HEK293 (cell line): ENCODE data around the gene ASTN2.

ENCODE experiments used
- CTCF ChIA-PET: fragments of 350-600 bp; formaldehyde crosslinking; extraction: SDS; loops from one replicate; lab custom pipeline; 2021; ENCODE audit warnings: antibody characterized with exemption; lab: Yijun Ruan, JAX
- POLR2A ChIA-PET: fragments of 300-600 bp; formaldehyde crosslinking; extraction: SDS; loops from one replicate; lab custom pipeline; 2020; ENCODE audit warnings: antibody characterized with exemption, inconsistent platforms; lab: Yijun Ruan, JAX
- H3K27ac ChIP-seq: fragments of 200-500 bp; sonication (Bioruptor generic); 2 replicates; pipeline ENCODE4 v1.5.1; 2014; ENCODE audit warnings: low read depth, low read length, control low read depth, inconsistent platforms; ENCODE audit errors: extremely low read depth
- H3K36me3 ChIP-seq, 2 experiments: fragments of 200-500 bp in 1 of 2; sonication (Bioruptor generic) in 1 of 2; 1 replicate in 1 of 2; 2 replicates in 1 of 2; pipeline ENCODE4 v1.5.1; 2014 to 2017; ENCODE audit warnings: inconsistent platforms in 2 of 2, low read length in 2 of 2; ENCODE audit not compliant: control insufficient read depth in 2 of 2, insufficient read depth in 1 of 2
- H3K4me1 ChIP-seq: fragments of 200-500 bp; sonication (Bioruptor generic); 2 replicates; pipeline ENCODE4 v1.5.1; 2014; ENCODE audit warnings: mild to moderate bottlenecking, low read length, inconsistent platforms; ENCODE audit not compliant: control insufficient read depth, insufficient read depth
- H3K4me3 ChIP-seq: 2 replicates; pipeline ENCODE4 v1.5.1; 2011; ENCODE audit warnings: low read depth, mild to moderate bottlenecking, control low read depth, low read length, moderate library complexity
- H3K9me3 ChIP-seq: fragments of 200-500 bp; sonication (Bioruptor generic); 2 replicates; pipeline ENCODE4 v1.5.1; 2014; ENCODE audit warnings: low read depth, low read length, inconsistent platforms; ENCODE audit not compliant: control insufficient read depth, insufficient read depth
- GLIS2 ChIP-seq: fragments of 450-650 bp; formaldehyde crosslinking; IDR thresholded peaks from 2 replicates; pipeline ENCODE4 v1.5.1; 2016; ENCODE audit warnings: missing biosample characterization, missing genetic modification characterization
- HOXA7 ChIP-seq: sonication (generic); formaldehyde crosslinking; IDR thresholded peaks from 2 replicates; pipeline ENCODE4 v1.8.1; 2022; ENCODE audit warnings: missing genetic modification reagents, borderline replicate concordance
- HOXD13 ChIP-seq: sonication (generic); formaldehyde crosslinking; IDR thresholded peaks from 2 replicates; pipeline ENCODE4 v1.8.0; 2022; ENCODE audit warnings: missing genetic modification reagents, borderline replicate concordance
- PRDM1 ChIP-seq: fragments of 450-650 bp; formaldehyde crosslinking; IDR thresholded peaks from 2 replicates; pipeline ENCODE4; 2016; ENCODE audit warnings: missing biosample characterization, missing genetic modification characterization
- SETDB1 ChIP-seq: IDR thresholded peaks from one replicate; pipeline ENCODE4 v1.6.1; 2017; ENCODE audit warnings: mild to moderate bottlenecking, low read length, moderate library complexity, mixed read lengths; ENCODE audit not compliant: insufficient read length
- ZBTB6 ChIP-seq: fragments of 450-650 bp; formaldehyde crosslinking; IDR thresholded peaks from 2 replicates; pipeline ENCODE4 v1.5.1; 2017; ENCODE audit warnings: missing biosample characterization, missing genetic modification characterization
- ZNF202 ChIP-seq: fragments of 450-650 bp; formaldehyde crosslinking; IDR thresholded peaks from 2 replicates; pipeline ENCODE4 v1.5.1; 2016; ENCODE audit warnings: missing biosample characterization, missing genetic modification characterization, borderline replicate concordance
- ZNF266 ChIP-seq: fragments of 450-650 bp; formaldehyde crosslinking; IDR thresholded peaks from 2 replicates; pipeline ENCODE4 v1.5.1; 2016; ENCODE audit warnings: missing biosample characterization, missing genetic modification characterization, low read depth
- ZNF274 ChIP-seq, 2 experiments: fragments of 200-500 bp in 1 of 2; fragments of 450-650 bp in 1 of 2; sonication (Bioruptor generic) in 1 of 2; formaldehyde crosslinking in 1 of 2; IDR thresholded peaks; 2 replicates each; pipeline versions ENCODE4 v1.5.1 to v1.6.1; 2014 to 2016; ENCODE audit warnings: borderline replicate concordance in 1 of 2, inconsistent platforms in 1 of 2, low read length in 1 of 2, missing biosample characterization in 1 of 2, missing genetic modification characterization in 1 of 2
- ZNF311 ChIP-seq: fragments of 450-650 bp; formaldehyde crosslinking; IDR thresholded peaks from 2 replicates; pipeline ENCODE4 v1.5.1; 2017; ENCODE audit warnings: missing biosample characterization, missing genetic modification characterization, borderline replicate concordance
- ZNF560 ChIP-seq: fragments of 450-650 bp; formaldehyde crosslinking; IDR thresholded peaks from 2 replicates; pipeline ENCODE4 v1.5.1; 2017; ENCODE audit warnings: missing biosample characterization, missing genetic modification characterization, borderline replicate concordance
- ZNF626 ChIP-seq: fragments of 450-650 bp; sonication (Bioruptor Pico); formaldehyde crosslinking; IDR thresholded peaks from 2 replicates; pipeline ENCODE4 v1.5.1; 2018; ENCODE audit warnings: missing biosample characterization, missing genetic modification characterization, inconsistent platforms
- ZNF707 ChIP-seq: fragments of 450-650 bp; formaldehyde crosslinking; IDR thresholded peaks from 2 replicates; pipeline ENCODE4 v1.5.1; 2016; ENCODE audit warnings: missing biosample characterization, missing genetic modification characterization
- ZNF843 ChIP-seq: fragments of 450-650 bp; formaldehyde crosslinking; IDR thresholded peaks from 2 replicates; pipeline ENCODE4 v1.5.1; 2016; ENCODE audit warnings: missing biosample characterization, missing genetic modification characterization
- TF ChIP-seq, protein P1 (sequence below): fragments of 450-650 bp; formaldehyde crosslinking; IDR thresholded peaks from 2 replicates; pipeline ENCODE4 v1.5.1; 2017; ENCODE audit warnings: missing biosample characterization, mild to moderate bottlenecking, missing genetic modification characterization, moderate library complexity
- TF ChIP-seq, protein P2 (sequence below): fragments of 450-650 bp; formaldehyde crosslinking; IDR thresholded peaks from 2 replicates; pipeline ENCODE4 v1.5.1; 2017; ENCODE audit warnings: missing biosample characterization, missing genetic modification characterization
- TF ChIP-seq, protein P3 (sequence below): fragments of 450-650 bp; IDR thresholded peaks from 2 replicates; pipeline ENCODE4 v1.5.1; 2018; ENCODE audit warnings: missing biosample characterization, missing genetic modification characterization
- TF ChIP-seq, protein P4 (sequence below): fragments of 450-650 bp; formaldehyde crosslinking; IDR thresholded peaks from 2 replicates; pipeline ENCODE4 v1.5.1; 2016; ENCODE audit warnings: missing biosample characterization, missing genetic modification characterization

ASTN2 gene

GRCh38 chr9:116686135-116686534 lies 728.7 kb downstream of the ASTN2 start:
- TF ChIP-seq ZNF626 (tag by site-specific recombination) (no peak), ZNF707 (tag by site-specific recombination) (no peak), ZNF311 (no peak), HOXD13 (no peak), ZNF560 (tag by site-specific recombination) (no peak)
- Histone ChIP-seq H3K4me3 (no peak overlapping the region), H3K36me3 (no peaks in the 10 kb centered on the region), H3K27ac (no peak overlapping the region), H3K4me1 (peaks cover under 1% of the 10 kb centered on the region; the same call in 1 of the 2 replicates), H3K9me3 (no peaks in the 10 kb centered on the region)
- ChIA-PET CTCF (interaction anchor here (1.7 kb wide), 1 partner anchor 12 kb away, joined by 4 read pairs; no protein-coding TSS in a partner anchor), POLR2A (interaction anchor here (1.3 to 1.5 kb wide), 2 partner anchors 12 kb away, joined by 3 to 11 read pairs; no protein-coding TSS in a partner anchor)

DNA sequence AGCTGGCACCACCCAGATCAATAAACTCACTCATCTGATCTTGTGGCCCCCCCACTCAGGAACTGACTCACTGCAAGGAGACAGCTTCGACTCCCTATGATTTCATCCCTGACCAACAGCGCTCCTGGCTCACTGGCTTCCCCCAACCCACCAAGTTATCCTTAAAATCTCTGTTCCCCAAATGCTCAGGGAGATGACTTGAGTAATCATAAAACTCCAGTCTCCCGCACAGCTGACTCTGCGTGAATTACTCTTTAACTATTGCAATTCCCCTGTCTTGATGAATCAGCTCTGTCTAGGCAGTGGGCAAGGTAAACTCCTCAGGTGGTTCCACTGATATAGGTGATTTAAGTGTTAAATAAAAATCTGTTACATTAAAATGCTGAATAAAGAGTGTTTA lies 729.7 kb downstream of the ASTN2 start:
- CTCF ChIA-PET = interaction anchor here (0.5 kb wide), 1 partner anchor 177 kb away, joined by 3 read pairs; no protein-coding TSS in a partner anchor
- TF ChIP-seq, protein P1, sequence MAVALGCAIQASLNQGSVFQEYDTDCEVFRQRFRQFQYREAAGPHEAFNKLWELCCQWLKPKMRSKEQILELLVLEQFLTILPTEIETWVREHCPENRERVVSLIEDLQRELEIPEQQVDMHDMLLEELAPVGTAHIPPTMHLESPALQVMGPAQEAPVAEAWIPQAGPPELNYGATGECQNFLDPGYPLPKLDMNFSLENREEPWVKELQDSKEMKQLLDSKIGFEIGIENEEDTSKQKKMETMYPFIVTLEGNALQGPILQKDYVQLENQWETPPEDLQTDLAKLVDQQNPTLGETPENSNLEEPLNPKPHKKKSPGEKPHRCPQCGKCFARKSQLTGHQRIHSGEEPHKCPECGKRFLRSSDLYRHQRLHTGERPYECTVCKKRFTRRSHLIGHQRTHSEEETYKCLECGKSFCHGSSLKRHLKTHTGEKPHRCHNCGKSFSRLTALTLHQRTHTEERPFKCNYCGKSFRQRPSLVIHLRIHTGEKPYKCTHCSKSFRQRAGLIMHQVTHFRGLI (tag by site-specific recombination) = no peak
- TF ChIP-seq GLIS2 (tag by site-specific recombination) (no peak), ZNF843 (no peak)
- TF ChIP-seq, protein P2, sequence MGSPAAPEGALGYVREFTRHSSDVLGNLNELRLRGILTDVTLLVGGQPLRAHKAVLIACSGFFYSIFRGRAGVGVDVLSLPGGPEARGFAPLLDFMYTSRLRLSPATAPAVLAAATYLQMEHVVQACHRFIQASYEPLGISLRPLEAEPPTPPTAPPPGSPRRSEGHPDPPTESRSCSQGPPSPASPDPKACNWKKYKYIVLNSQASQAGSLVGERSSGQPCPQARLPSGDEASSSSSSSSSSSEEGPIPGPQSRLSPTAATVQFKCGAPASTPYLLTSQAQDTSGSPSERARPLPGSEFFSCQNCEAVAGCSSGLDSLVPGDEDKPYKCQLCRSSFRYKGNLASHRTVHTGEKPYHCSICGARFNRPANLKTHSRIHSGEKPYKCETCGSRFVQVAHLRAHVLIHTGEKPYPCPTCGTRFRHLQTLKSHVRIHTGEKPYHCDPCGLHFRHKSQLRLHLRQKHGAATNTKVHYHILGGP (tag by site-specific recombination) = no peak
- POLR2A ChIA-PET = no interaction called here

DNA sequence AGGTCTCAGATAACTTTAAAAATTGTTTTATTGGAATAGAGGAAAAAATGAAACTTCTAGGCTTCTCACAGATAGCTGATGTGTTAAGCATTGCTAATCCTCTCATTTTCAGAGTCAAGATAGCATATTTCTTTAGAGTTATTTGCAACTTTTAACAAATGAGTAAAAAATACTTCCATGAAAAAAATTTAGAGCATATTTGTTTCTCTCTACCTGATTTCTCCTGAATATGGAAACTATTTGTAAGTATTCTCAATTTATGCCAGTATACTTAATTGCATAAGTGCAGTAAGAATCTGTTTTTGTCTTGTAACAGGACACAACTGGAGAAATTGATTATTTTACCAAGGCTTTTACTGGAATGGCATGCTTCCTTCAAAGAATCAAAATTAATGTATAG lies 731.3 kb downstream of the ASTN2 start:
- Histone ChIP-seq H3K4me1 (no peaks in the 10 kb centered on the region; the same call in 1 of the 2 replicates), H3K4me3 (no peak overlapping the region), H3K36me3 (no peaks in the 10 kb centered on the region), H3K9me3 (no peaks in the 10 kb centered on the region), H3K27ac (no peak overlapping the region)
- POLR2A ChIA-PET = no interaction called here
- TF ChIP-seq PRDM1 (tag by site-specific recombination) = no peak
- TF ChIP-seq SETDB1 = peak; percentile 97
- no peak for TF ChIP-seq ZBTB6 (tag by site-specific recombination)
- TF ChIP-seq, all 188 proteins: peak for 1
- CTCF ChIA-PET = no interaction called here

More for the DNA sequence above, 729.7 kb downstream of the ASTN2 start:
- no peak overlapping the region for H3K27ac ChIP-seq
- no peaks in the 10 kb centered on the region for H3K36me3 ChIP-seq
- no peak overlapping the region for H3K4me3 ChIP-seq
- no peaks in the 10 kb centered on the region for H3K9me3 ChIP-seq
- no peaks in the 10 kb centered on the region; the same call in 1 of the 2 replicates for H3K4me1 ChIP-seq

- Histone ChIP-seq H3K4me1 (no peaks in the 10 kb centered on the region), H3K27ac (no peak overlapping the region), H3K36me3 (no peaks in the 10 kb centered on the region), H3K9me3 (no peaks in the 10 kb centered on the region), H3K4me3 (no peak overlapping the region)
- ChIA-PET POLR2A (interaction anchor here (1.0 kb wide), 1 partner anchor 12 kb away, joined by 3 read pairs; the partner anchor contains the start of gene TRIM32), CTCF (no interaction called here)
- TF ChIP-seq, protein P3, sequence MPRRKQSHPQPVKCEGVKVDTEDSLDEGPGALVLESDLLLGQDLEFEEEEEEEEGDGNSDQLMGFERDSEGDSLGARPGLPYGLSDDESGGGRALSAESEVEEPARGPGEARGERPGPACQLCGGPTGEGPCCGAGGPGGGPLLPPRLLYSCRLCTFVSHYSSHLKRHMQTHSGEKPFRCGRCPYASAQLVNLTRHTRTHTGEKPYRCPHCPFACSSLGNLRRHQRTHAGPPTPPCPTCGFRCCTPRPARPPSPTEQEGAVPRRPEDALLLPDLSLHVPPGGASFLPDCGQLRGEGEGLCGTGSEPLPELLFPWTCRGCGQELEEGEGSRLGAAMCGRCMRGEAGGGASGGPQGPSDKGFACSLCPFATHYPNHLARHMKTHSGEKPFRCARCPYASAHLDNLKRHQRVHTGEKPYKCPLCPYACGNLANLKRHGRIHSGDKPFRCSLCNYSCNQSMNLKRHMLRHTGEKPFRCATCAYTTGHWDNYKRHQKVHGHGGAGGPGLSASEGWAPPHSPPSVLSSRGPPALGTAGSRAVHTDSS (tag by site-specific recombination) = no peak
- TF ChIP-seq ZNF266 (tag by site-specific recombination) = no peak
- no peak for TF ChIP-seq ZNF202
- TF ChIP-seq HOXA7 = no peak
- no peak for TF ChIP-seq ZNF274 (IDR thresholded peaks at IDR 0.05; ENCODE audit: low read length)
- no peak for TF ChIP-seq ZNF274 (tag by site-specific recombination; IDR thresholded peaks at IDR 0.05; ENCODE audit: borderline replicate concordance)
- TF ChIP-seq, protein P4, sequence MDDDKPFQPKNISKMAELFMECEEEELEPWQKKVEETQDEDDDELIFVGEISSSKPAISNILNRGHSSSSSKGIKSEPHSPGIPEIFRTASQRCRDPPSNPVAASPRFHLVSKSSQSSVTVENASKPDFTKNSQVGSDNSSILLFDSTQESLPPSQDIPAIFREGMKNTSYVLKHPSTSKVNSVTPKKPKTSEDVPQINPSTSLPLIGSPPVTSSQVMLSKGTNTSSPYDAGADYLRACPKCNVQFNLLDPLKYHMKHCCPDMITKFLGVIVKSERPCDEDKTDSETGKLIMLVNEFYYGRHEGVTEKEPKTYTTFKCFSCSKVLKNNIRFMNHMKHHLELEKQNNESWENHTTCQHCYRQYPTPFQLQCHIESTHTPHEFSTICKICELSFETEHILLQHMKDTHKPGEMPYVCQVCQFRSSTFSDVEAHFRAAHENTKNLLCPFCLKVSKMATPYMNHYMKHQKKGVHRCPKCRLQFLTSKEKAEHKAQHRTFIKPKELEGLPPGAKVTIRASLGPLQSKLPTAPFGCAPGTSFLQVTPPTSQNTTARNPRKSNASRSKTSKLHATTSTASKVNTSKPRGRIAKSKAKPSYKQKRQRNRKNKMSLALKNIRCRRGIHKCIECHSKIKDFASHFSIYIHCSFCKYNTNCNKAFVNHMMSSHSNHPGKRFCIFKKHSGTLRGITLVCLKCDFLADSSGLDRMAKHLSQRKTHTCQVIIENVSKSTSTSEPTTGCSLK (tag by site-specific recombination) = no peak
These were observed 740.5 kb downstream of the ASTN2 start for GRCh38 chr9:116674210-116674980.
